GM21390 (cell line): Measurements from ENCODE around the gene ZC2HC1C.
"Not testable (repeated sequence)": the region's sequence is repeated elsewhere in the genome, so short reads cannot be mapped to it uniquely, and the experiment has no call there.

Source experiments
- ATAC-seq: cut with Tn5 transposase; IDR thresholded peaks from one replicate; pipeline ENCODE4 v1.9.1; 2021; ENCODE audit not compliant: unreplicated experiment

The ZC2HC1C gene

DNA sequence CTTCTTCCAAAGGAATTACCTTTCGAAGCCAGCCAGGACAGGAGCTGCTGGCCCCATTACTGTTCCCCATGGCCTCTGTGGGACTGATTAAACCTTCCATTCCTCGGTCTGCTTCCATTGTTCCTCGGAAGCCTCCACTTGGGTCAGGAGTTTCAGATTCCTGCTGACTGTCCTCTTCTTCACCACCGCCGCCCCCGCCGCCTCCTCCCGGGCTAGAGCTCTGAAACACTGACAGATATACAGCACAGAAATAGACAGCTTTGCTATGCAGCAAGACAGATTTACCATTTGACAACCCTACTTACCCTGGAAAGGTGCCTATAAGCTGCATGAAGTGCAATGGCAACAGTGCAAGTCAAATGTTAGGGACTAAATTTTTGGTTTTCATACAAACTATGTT, 21.8 kb downstream of the ZC2HC1C start:
- ATAC-seq: no peak

DNA sequence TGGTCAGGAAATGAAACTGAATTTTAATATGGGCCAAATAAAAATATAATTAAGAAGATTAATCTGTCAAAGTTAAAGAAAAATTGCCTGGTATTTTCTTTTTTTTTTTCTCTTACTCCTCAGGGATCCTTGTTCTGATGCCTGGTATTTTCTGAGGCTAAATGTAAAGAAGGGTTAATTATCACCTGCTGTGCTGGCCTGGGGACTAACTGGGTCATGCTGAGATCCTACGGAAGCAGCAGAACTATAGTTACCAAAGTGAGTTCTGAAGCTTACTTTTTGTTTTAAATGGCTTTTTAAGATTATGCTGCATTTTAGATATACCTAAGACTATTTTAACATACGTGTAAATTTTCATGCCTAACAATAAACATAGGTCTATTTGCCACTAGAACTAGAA, 23.3 kb downstream of the ZC2HC1C start:
- ATAC-seq: no peak

DNA sequence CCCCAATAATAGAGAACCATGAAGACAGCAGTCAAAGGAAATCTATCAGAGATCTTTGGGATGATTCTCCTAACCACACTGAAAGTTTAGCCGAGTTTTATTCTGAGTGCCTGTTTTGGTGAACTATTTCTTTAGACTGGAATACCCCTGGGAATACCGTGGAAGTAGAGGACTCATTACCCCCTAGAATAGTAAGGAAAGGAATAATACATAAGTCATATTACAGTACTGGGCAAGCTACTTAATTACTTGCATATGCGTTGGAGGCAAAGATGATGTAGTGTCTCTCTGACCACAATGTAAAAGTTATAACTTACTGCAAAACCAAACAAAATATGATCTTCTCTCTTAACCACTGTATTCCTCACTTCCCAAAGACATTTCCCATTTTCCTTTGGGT, 25.5 kb downstream of the ZC2HC1C start:
- no peak for ATAC-seq

DNA sequence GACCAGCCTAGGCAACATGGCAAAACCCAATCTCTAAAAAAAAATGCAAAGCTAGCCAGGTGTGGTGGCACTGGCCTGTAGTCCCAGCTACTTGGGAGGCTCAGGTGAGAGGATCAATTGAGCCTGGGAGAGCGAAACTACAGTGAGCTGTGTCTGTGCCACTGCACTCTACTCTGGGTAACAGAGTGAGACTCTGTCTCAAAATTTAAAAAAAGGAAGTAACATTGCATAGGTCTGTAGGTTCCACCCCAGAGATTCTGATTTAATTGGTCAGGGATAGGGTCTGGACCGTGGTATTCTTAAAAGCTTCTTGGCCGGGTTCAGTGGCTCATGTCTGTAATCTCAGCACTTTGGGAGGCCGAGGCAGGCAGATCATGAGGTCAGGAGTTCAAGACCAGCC, 26.2 kb downstream of the ZC2HC1C start:
- no peak for ATAC-seq

DNA sequence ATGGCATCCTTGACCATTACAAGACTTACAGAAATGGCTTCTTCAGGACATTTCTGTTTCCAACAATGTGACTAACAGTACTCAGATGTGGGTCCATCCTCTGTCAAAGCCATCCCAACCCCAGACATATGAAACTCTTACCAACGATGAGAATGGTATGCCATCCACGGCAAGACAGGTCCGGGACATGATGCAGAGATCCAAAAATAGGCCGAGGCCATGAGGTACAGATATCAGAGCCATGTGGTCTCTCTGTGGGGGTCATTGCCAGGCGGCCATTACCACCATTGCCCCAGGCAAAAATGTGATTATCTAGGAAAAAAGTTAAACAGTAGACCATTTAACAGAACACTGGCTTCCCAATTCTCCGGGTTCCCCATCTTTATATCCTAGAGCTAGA, 27.5 kb downstream of the ZC2HC1C start:
- ATAC-seq: no peak

DNA sequence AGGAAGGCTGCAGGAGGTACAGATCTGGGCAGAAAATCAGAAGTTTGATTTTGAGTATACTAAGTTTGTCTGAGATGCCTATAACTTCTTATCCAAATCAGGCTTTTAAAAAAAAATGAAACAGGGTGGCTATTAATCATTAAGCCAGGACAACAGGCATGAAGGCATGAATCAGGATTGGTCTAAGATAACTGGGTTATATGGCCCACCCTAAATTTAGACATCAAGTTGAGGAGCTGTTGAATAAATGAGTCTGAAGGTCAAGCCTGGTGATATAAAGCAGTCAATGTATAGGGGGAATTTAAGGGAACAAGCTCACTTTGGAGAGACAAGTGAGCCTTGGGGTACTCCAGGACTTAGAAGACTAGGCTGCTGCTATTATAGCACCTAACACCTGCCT, 28.8 kb downstream of the ZC2HC1C start:
- no peak for ATAC-seq

DNA sequence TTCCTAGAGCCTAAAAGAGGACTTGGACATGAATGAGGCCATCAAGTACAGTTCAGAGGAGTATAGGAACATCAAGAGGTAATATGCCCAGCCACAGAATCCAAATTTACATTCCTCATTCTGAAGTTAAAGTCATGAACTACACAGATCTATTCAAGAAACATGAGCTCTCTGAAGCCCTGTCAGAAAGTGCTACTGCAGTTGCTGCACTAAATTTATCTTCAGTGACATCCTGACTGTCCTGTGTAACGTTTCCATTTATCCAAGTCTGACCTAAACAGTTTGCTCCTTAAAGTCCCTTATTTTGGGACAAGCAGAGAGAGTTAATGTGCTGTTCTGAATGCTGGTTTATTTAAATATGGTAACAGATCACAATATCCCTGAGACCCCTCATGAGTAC, 29.2 kb downstream of the ZC2HC1C start:
- no peak for ATAC-seq

DNA sequence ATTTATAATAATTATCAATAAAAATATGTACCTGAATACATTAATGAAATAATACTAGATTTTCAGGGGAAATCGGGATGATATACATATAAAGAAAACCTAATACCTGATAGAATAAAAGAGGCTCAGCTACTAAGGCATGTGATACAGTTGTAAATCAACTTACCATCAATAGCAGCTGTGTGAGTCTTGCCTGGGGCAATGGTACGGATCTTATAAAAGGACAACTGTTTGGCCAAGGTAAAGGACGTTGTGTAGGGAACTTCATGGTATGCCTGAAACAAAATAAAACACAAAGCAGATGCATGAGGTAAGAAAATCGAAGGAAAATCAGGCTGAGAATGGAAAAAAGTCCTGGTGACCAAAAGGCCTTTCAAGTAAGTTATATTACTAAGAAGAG, 32.0 kb downstream of the ZC2HC1C start:
- ATAC-seq: no peak

DNA sequence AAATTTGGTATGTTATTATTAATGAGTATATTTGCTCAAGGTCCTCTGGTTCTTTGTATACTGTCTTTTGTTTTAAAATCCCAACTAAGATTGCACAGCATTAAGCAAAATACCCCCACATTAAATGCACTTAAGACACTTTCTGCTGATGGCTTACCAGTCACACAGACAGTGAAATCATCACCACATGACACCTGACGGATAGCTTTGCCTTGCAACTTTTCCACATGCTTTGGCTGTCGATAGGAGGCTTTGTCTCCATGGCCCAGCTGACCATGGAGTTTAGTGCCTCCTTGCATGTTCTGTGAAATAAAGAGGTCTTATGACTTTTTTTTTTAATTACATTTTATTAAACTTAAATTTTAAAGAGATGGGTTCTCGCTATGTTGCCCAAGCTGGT, 37.7 kb downstream of the ZC2HC1C start:
- no peak for ATAC-seq

DNA sequence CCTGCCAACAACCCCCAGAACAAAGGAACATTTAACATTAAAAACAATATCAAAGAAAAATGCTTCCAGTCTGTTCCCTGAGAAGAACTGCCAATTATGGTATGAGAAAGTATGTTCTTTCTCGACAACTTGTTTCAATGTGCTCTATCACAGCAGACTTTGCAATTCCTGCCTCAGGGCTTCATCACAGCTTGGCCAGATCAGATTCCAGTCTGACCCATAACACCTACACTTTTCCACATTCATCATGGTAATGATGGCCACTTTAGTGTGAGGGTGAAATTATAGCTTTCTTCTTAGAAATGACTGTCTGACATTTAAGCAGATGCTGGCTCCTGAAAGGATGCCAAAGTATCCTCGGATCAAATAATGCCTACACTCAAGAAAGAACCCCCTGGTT, 40.4 kb downstream of the ZC2HC1C start:
- no peak for ATAC-seq

DNA sequence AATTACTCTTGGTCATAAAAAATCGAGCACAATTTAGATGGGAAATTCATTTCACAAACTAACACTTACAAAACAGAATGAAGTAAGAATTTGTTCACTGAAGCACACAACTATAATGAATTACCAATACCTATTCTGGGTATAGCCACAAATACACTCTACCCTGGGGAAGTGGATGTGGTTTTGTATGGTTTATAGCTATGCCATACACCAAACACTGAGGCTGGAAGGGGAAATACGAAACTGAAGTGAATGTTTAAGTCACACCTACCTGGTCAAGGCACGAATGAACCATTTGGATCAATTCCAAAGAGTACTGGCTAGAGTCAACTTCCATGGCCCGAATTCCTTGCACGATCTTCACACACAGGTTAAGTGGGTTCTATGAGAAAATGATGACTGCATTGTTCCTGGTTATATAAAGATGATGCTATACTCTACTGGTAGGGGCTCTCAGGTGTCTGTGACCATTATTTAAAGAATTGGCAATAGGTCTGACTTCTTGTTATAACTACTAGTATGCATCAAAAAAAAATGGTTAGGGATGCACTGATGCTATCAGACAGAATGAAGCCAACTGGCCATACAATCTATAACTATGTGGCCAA, 44.6 kb downstream of the ZC2HC1C start:
- no peak for ATAC-seq

DNA sequence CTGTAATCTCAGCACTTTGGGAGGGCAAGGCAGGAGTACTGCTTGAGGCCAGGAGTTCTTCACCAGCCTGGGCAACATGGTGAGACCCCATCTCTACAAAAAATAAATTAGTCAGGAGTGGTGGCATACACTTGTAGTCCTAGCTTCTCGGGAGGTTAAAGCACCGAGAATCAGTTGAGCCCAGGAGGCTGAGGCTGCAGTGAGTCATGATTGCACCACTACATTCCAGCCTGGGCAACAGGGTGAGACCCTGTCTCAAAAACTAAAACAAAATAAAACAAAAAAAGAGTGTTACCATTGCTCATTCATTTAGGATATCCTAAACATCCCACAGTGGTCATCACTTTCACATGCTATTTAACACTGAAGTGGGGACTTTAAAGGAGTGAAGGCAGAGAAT, 49.6 kb downstream of the ZC2HC1C start:
- ATAC-seq: no peak

DNA sequence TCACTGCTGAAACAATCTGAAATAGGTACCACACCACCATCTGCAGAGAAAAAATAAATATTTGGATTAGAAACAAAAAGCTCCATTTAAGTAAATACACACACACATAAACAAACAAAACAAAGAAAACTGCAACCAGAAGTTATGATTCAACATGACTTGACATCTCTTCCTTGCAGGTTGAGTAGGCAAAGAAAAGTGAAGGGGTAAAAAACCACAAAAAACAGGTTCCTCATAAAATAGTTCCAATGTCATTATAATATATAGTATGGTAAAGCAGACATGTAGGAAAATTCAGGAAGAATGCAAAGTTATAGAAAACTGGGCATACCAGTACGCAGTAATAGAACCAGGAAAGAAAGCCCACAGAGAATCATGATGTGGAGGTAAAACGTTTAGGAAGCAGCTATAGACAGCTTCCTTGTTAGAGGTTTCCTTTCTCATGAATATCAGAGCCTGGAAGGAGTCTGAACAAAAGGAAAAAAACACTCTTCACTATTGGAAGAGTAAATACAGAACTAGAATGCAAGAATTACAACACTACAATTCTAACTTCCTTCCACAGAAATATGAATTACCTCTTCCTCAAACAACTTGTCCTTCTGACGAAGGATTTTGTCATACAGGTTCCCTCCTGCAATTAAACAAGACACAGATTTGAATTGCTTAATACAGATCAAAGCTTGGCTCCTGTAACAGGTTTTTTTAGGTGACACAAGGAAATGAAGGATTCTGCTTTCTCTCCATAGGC, 51.3 kb downstream of the ZC2HC1C start:
- ATAC-seq: no peak

DNA sequence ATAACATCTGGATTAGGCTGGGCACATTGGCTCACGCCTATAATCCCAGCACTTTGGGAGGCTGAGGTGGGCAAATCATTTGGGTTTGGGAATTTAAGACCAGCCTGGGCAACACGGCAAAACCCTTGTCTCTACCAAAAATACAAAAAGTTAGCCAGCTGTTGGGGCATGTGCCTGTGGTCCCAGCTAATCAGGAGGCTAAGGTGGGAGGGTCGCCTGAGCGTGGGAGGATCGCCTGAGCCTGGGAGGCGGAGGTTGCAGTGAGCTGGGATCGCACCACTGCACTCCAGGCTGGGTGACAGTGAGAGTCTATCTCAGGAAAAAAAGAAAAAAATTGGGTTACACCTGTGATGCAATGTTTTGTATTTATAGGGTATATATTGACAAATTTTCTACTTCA, 52.1 kb downstream of the ZC2HC1C start:
- ATAC-seq: no peak

DNA sequence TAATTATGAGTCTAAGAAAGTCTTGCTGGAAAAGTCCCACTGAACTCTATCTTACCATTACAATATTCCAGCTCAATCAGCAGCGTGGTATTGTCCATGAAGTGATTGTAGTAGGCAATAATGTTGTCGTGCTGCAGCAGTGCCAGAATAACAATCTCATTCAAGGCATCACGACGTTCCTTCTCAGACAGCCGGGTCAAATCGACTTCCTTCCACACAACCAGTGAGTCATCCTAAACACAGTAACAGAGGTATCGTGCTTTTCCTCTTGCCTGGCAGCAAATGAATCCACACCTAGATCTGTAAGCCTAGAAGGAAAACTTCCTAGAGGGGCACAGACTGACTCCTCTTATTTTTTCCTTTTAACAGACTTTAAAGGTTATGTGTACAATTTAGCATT, 54.5 kb downstream of the ZC2HC1C start:
- no peak for ATAC-seq

DNA sequence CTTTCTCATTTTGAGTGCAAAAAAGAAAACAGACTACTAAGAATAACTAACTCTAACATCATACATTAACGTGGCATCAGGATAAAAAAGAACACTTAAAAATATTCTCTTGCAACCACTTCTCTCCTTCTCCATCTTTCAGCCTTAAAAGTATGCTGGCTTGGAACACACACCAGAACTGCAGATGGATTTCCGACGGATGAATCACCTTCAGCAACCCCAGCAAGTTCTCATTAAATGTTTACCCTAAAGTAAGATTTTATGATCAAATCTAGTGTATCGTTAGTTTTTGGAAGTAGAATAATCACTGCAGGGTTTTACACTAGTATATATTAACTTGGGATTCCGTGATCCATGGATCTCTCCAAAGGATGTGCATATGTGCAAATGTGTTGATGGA, 56.2 kb downstream of the ZC2HC1C start:
- ATAC-seq: no peak

DNA sequence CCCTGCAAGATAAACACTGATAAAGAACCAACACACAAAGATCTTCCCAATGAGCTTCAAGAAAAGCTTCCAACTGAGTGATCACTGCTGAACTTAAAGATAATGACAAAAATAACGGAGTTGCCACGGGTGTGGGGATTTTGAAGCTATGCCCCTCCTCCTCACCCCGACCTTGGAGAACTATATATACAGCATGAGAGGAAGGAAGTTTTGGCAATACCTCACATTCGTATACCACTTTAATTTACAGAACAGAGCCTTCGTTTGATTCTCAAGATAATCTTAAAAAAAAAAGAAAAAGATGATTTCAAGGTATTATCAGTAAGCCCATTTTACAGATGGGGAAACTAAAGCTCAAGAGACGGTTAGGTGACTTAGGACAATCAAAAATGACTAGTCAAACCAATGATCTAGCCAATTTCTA, 56.7 kb downstream of the ZC2HC1C start:
- no peak for ATAC-seq

DNA sequence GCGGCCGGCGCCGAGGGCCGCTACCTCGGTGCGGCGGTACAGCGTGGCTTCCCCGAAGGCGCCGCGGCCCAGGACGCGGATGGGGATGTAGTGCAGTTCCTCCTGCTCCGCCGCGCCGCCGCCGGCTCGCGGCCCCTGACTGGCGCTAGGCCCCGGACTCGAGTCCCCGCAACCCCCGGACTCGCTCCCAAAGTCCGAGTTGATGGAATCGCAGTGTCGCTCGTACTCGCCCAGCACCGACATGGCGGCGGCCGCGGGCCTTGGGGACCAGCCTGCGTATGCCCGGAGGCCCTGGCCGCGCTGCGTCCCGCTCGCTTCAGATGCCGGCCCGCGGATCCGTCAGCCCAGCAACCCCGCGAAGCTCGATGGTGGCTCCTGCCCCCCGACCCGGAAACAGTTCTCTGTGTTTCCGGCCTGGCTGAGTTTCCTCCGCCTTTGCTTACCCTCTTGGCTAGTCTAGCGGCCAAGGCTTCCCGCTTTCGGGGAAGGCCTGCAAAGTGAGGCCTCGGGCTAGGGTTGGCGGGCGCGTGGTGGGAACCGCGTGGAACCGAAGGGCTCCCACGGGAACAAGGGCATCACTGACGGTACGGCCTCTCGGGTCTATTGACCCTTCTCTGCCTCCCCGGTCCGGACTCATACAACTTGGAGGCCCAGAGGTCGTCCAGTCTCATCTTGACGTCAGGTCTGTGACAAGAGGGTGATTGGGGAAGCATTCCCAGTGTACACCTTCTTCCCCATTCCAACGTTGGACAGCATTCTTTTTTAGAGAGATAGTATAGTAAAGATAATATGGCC, 57.4 kb downstream of the ZC2HC1C start, which contains the start of gene NEK9:
Gene NEK9 (minus strand): TSS at position 370 of the 795 bp plus-strand sequence. CDS start 127 bp downstream, at position 243.
- peak; percentile 87 for ATAC-seq

DNA sequence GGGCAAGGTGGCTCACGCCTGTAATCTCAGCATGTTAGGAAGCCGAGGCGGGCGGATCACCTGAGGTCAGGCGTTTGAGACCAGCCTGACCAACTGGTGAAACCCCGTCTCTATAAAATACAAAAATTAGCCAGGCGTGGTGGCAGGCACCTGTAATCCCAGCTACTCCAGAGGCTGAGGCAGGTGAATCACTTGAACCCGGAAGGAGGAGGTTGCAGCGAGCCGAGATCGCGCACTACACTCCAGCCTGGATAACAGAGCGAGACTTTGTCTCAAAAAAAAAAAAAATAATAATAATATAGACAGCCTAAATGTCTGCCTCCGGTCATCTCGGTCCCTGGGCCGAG, 58.0 kb downstream of the ZC2HC1C start:
- ATAC-seq: not testable (repeated sequence)

DNA sequence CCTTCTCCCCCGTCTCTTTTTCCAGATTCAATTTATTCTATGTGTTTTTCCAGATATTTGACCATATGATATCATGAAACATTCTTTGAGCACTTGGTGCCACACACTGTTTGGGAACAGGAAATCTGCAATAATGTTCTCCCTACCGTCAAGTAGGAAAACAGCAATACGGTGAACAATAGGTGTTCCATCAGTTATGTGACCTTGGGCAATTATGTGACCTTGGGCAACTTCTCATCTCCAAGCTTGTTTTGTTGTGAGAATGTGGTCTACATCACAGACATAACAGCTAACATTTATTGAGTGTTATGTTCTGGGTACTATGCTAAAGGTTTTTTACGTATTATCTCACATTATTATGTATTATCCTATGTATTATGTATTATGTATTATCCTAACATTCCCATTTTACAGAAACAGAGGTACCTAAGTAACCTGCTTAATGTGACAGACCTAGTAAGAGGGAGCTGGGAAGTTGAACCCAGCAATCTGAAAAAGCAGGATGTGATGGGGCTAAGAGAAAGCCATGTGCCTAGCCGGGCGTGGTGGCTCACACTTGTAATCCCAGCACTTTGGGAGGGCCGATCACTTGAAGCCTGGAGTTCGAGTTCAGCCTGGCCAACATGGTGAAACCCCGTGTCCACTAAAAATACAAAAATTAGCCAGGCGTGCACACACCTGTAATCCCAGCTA, 58.6 kb downstream of the ZC2HC1C start:
- no peak for ATAC-seq

DNA sequence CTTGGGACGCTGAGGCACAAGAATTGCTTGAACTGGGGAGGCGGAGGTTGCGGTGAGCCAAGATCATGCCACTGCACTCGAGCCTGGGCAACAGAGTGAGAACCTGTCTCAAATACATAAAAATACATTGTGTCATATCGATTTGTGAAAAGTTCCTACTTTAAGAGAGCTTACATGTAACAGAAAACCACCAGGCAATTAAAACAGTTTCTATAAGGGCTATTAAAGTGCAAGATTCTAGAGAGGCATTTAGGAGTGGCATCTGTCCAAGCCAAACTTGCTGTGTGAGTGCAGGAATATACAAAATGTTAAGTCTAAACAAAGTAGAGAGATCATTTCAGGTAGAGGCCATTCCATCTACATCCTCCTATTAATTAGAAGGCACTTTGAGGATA, 59.2 kb downstream of the ZC2HC1C start:
- no peak for ATAC-seq
